HepG2 (cell line): ENCODE measurements around the gene DGCR2. TPM values are rescaled to one million over a fixed set of nuclear protein-coding genes. Genes with fewer than 3 reads are reported as not detected.

Experiments used
- CAMTA2 ChIP-seq: sonication (generic); formaldehyde crosslinking; IDR thresholded peaks from 2 replicates; pipeline ENCODE4 v1.4.0; 2020; ENCODE audit warnings: mild to moderate bottlenecking, missing genetic modification reagents, borderline replicate concordance
- ETV5 ChIP-seq: IDR thresholded peaks from 2 replicates; pipeline ENCODE4 v1.6.1; 2018; ENCODE audit warnings: missing biosample characterization, missing genetic modification reagents, inconsistent platforms, borderline replicate concordance
- FOXJ3 ChIP-seq: sonication (generic); formaldehyde crosslinking; IDR thresholded peaks from 2 replicates; pipeline ENCODE4 v1.4.0; 2020; ENCODE audit warnings: missing genetic modification reagents, mild to moderate bottlenecking, borderline replicate concordance
- MBD4 ChIP-seq: IDR thresholded peaks from 2 replicates; pipeline ENCODE4 v1.6.1; 2012; ENCODE audit warnings: low read length, inconsistent platforms, borderline replicate concordance
- RERE ChIP-seq: IDR thresholded peaks from 2 replicates; pipeline ENCODE4 v1.6.1; 2016; ENCODE audit warnings: low read depth, missing genetic modification reagents, missing compliant biosample characterization
- STAT5B ChIP-seq: sonication (generic); formaldehyde crosslinking; IDR thresholded peaks from 2 replicates; pipeline ENCODE4 v1.4.0; 2020; ENCODE audit warnings: missing genetic modification reagents
- U2AF1 ChIP-seq: fragments of 200-400 bp; formaldehyde crosslinking; optimal IDR thresholded peaks from 2 replicates; pipeline ENCODE3; 2017; ENCODE audit warnings: mild to moderate bottlenecking, low read depth, low read length
- ZFX ChIP-seq: sonication (generic); formaldehyde crosslinking; IDR thresholded peaks from 2 replicates; pipeline ENCODE4 v1.4.0; 2020; ENCODE audit warnings: mild to moderate bottlenecking, low read depth, missing genetic modification reagents, moderate library complexity
- ZNF224 ChIP-seq: sonication (generic); formaldehyde crosslinking; IDR thresholded peaks from 2 replicates; pipeline ENCODE4 v1.5.0; 2020; ENCODE audit warnings: mild to moderate bottlenecking, missing genetic modification reagents
- ZNF292 ChIP-seq: sonication (generic); formaldehyde crosslinking; IDR thresholded peaks from 2 replicates; pipeline ENCODE4 v1.8.1; 2022; ENCODE audit warnings: mild to moderate bottlenecking, low read depth, missing genetic modification reagents, borderline replicate concordance
- ZNF383 ChIP-seq: sonication (generic); formaldehyde crosslinking; IDR thresholded peaks from 2 replicates; pipeline ENCODE4 v1.4.0; 2020; ENCODE audit warnings: missing genetic modification reagents, mild to moderate bottlenecking, borderline replicate concordance
- ZNF446 ChIP-seq: sonication (generic); formaldehyde crosslinking; IDR thresholded peaks from 2 replicates; pipeline ENCODE4 v1.5.0; 2020; ENCODE audit warnings: mild to moderate bottlenecking, missing genetic modification reagents
- ZNF513 ChIP-seq: sonication (generic); formaldehyde crosslinking; conservative IDR thresholded peaks from 2 replicates; pipeline ENCODE4 v1.5.0; 2020; ENCODE audit warnings: missing genetic modification reagents
- ZNF724P ChIP-seq: sonication (generic); formaldehyde crosslinking; IDR thresholded peaks from 2 replicates; pipeline ENCODE4 v1.8.0; 2022; ENCODE audit warnings: missing genetic modification reagents, borderline replicate concordance
- polyA plus RNA-seq, 8 experiments: library from polyadenylated mRNA; depleted of rRNA in 3 of 8; stranded (reverse) in 7 of 8; unstranded in 1 of 8; fragments of >200 nt; fragmentation: Illumina TruSeq in 4 of 8; extraction: Trizol in 4 of 8; gene quantifications; 2 replicates each; pipeline versions ENCODE4 v1.2.1 to v1.2.3, GENCODE V29; 2011 to 2016; ENCODE audit warnings: low read depth in 4 of 8, missing spikeins in 1 of 8, mixed read lengths in 1 of 8; ENCODE audit not compliant: insufficient read depth in 1 of 8
- total RNA-seq, 5 experiments: library from RNA; depleted of rRNA; stranded (reverse); fragments of >200 nt; fragmentation: Illumina TruSeq; extraction: Trizol; gene quantifications; 2 replicates each; pipeline ENCODE4 v1.2.3, GENCODE V29; 2016; ENCODE audit warnings: low read depth in 1 of 5
- TF ChIP-seq, protein P1 (sequence below): sonication (generic); formaldehyde crosslinking; IDR thresholded peaks from 2 replicates; pipeline ENCODE4 v1.4.0; 2020; ENCODE audit warnings: mild to moderate bottlenecking, low read depth, missing genetic modification reagents
- TF ChIP-seq, protein P2 (sequence below): sonication (generic); formaldehyde crosslinking; IDR thresholded peaks from 2 replicates; pipeline ENCODE4 v1.5.0; 2020; ENCODE audit warnings: mild to moderate bottlenecking, missing genetic modification reagents, moderate library complexity

DGCR2 gene
- total and polyA plus RNA-seq, 2 of the 13 experiments (the other 11 are each of a cell fraction or from before 2014, with no cell fraction given), result 23.1 to 35.3 TPM

DNA sequence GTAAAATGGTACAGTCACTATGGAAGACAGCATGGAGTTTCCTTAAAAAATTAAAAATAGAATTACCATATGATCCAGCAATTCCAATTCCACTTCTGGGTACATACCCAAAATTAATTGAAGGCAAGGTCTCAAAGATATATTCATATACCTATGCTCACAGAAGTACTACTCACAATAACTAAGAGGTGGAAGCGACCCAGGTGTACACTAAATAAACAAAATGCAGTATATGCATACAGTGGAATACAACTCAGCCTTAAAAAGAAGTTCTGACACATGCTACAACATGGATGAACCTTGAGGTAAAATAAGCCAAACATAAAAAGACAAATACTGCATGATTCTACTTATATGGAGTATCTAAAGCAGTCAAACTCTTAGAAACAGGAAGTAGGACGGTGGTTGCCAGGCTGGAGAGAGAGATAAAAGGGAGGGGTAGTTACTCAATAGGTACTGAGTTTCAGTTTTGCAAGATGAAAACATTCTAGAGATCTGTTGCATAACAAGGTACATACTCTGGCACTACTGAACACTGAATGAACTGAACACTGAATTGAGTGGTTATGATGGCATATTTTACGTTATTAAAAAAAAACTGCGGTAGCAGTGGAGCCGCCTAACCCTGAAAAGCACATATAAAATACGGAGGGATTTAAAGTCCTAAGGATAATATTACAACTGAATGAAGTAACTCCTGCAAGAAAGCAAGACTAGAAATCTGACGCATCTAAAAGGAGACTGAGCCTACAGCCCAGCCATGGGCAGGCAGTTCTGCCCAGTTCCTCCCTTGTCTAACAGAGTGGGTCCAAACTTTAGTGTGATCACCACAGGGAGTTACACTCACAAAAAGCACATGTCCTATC, 12.8 kb downstream of the DGCR2 start (continued):
- TF ChIP-seq STAT5B (no peak), ETV5 (peak; percentile 74; the same call in 1 of the 2 replicates), U2AF1 (no peak), RERE (CRISPR knock-in tag) (no peak), CAMTA2 (CRISPR knock-in tag) (no peak), ZNF446 (CRISPR knock-in tag) (no peak), ZNF724P (CRISPR knock-in tag) (no peak), ZNF383 (CRISPR knock-in tag) (no peak), ZNF513 (CRISPR knock-in tag) (no peak), FOXJ3 (CRISPR knock-in tag) (peak; percentile 82; the same call in 1 of the 2 replicates), ZNF292 (CRISPR knock-in tag) (no peak), MBD4 (no peak), ZNF224 (CRISPR knock-in tag) (no peak), ZFX (CRISPR knock-in tag) (no peak)
- TF ChIP-seq, protein P1, sequence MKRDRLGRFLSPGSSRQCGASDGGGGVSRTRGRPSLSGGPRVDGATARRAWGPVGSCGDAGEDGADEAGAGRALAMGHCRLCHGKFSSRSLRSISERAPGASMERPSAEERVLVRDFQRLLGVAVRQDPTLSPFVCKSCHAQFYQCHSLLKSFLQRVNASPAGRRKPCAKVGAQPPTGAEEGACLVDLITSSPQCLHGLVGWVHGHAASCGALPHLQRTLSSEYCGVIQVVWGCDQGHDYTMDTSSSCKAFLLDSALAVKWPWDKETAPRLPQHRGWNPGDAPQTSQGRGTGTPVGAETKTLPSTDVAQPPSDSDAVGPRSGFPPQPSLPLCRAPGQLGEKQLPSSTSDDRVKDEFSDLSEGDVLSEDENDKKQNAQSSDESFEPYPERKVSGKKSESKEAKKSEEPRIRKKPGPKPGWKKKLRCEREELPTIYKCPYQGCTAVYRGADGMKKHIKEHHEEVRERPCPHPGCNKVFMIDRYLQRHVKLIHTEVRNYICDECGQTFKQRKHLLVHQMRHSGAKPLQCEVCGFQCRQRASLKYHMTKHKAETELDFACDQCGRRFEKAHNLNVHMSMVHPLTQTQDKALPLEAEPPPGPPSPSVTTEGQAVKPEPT (CRISPR knock-in tag), result no peak
- TF ChIP-seq, protein P2, sequence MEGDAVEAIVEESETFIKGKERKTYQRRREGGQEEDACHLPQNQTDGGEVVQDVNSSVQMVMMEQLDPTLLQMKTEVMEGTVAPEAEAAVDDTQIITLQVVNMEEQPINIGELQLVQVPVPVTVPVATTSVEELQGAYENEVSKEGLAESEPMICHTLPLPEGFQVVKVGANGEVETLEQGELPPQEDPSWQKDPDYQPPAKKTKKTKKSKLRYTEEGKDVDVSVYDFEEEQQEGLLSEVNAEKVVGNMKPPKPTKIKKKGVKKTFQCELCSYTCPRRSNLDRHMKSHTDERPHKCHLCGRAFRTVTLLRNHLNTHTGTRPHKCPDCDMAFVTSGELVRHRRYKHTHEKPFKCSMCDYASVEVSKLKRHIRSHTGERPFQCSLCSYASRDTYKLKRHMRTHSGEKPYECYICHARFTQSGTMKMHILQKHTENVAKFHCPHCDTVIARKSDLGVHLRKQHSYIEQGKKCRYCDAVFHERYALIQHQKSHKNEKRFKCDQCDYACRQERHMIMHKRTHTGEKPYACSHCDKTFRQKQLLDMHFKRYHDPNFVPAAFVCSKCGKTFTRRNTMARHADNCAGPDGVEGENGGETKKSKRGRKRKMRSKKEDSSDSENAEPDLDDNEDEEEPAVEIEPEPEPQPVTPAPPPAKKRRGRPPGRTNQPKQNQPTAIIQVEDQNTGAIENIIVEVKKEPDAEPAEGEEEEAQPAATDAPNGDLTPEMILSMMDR (CRISPR knock-in tag), result no peak
